Measurements from ENCODE around the gene LAMB4.

LAMB4 gene

DNA sequence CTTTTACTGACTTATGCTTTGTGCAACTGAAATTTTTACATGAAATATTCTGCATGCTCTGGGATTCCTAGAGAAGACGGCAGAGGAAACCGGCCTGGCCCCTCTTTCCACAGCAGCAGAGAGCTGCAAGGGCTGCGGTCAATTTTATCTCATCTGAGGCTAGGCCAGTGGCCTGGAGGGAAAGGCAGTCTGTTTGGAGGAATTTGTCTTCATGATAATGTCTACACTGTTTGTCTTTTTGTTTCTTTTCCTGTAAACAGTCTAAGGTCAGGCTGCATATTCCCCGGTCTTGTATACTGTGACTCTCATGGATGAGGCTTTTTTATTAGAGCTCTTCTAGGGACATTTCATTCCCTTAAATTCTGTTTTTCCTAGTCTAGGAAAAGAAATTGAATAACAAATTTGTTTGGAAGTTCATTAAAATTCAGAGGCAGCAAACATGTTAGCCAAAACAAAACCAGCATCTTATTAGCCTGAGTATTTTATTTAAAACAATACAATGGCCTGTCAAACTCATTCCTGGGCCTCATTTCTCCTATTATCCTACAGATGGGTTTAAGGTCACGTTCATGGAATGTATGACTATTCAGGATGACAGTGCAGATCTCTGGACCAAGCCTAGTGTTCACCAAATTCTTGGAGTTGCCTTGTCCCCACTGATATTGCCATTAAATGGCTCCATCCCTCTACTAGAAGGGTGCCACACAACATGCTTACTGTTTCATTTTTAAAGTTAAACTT lies 26.4 kb downstream of the LAMB4 start:
- DNase-seq, result no peak

DNA sequence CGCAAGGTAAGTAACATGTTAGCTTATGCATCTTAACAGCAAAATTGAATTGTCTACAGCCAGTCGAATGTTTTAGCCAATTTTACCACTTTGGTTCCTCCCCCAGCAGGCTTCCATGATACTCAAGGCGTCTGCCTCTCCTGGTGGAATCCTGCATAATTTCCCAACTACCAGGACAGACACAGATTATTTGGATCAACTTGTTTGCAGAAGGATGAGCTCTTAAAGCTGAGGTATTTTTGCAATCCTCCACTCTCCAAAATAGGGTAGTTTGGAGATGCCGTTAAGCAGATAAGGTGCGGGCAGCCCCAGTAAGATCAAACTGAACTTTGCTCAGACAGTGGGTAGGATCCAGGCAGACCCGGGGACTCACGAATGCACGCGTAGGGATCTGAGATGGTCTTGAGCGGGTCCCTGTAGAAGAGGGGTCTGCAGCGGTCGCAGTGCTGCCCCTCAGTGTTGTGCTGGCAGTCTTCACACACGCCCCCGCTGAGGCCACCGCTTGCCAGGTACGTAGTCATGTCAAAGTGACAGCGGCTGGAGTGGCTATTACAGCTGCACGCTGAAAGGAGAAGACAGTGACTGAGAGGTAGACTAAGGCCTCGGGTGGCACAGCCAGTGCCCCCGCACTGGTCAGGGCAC lies 27.4 kb downstream of the LAMB4 start:
- DNase-seq, result no peak

DNA sequence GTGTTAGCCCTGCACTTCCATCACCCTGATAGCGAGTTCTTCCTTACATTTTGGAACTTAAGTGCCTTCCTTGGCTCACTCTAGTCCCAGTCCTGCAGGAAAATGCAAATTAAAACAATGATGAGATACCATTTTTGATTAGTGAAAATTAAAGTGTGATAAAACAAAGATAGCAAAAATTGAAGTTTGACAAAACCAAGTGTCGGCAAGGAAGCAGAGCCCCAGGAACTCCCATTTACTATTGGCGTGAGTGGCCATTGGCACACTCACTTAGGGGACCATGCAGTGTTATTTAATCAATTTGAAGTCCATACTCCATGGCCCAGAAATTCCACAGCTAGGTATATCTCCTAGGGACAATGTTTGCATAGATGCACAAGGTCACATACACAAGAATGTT lies 28.4 kb downstream of the LAMB4 start:
- no peak for DNase-seq

DNA sequence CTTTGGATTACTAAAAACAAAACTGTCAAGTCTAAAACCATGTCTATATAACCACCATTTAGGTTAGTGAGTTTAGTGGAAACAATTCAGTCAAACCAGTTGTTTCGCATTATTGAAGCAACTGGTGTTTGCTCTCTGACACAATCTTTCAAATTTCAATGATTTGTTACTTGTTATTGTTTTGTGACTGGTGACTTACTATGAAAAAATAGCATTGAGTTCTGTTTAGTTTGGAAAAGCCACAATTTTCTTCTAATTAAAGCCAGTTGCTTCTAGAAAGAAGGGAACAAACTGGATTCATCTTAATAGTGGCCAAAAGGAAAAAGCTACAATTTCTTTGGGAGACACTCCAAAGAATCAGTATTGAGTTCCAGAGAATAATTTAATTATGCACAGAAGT lies 30.4 kb downstream of the LAMB4 start:
- DNase-seq, result no peak

DNA sequence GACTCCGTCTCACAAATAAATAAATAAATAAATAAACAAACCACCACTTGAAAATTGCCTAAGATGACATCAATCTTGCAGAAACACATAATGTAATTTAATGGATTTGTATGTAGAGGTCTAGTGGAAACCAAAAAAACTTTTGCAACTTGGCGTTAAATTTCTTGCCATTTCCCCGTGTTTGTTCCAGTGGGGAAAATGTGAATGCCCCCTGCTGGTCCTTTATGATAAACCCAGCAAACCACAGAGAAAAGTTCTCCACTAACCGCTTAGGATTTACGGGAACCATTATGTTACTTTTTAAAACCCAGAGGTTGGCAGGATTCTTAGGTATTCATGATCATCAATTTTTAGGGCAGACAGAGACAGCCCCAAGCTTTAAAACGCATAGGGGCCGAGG lies 32.5 kb downstream of the LAMB4 start:
- no peak for DNase-seq

DNA sequence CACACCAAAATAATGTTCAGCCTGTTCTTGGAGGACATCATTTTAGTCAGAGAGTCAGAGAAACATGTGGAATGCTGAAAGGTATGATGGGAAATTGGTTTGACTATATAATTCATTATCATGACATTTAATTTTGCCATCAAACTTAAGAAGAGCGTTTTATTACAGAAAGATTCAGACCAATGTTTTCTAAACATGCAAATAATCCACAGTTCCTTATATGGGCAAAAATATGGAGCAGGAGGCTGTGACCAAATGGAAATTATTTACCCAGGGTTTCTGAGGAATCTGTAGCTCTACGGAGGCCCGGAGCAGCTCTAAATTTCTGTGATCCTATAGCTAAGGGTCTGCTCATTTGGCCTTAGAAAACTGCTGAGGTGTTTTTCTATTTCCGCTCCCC lies 33.2 kb downstream of the LAMB4 start:
- no peak for DNase-seq

DNA sequence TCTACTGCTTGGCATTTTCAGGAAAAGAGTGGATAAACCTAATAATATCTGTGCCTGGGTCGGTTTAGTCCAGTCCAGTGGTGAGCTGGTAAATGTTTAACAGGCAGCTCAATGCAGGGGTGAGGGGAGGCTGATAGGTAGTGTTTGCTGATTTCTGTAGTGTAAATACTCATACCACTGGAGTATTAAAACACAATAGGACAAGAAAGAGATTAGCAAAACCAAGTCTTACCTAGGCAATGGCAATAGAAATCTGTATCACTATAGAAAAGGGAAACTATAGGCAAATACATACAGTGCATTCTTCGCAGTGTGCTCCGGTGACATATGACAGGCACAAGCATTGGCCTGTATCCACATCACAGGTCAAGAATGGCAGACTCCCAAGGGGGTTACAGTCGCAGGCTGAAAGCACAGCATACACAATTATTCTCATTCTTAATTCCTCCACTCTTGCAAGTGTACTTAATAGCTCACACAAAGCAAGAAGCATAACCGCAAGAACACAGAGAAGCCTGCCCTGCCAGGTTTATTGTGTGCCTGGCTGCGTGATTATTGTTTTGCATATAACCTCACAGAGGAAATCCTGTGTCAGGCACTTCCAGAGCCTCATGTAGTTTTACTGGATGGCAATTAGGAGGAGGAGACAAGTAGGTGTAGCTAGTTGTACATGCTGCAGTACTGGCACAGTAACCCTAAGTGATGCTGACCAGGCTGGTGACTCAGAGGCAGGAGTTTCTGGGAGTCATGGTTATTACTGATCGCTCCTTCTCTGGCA lies 35.0 kb downstream of the LAMB4 start:
- DNase-seq, result no peak

DNA sequence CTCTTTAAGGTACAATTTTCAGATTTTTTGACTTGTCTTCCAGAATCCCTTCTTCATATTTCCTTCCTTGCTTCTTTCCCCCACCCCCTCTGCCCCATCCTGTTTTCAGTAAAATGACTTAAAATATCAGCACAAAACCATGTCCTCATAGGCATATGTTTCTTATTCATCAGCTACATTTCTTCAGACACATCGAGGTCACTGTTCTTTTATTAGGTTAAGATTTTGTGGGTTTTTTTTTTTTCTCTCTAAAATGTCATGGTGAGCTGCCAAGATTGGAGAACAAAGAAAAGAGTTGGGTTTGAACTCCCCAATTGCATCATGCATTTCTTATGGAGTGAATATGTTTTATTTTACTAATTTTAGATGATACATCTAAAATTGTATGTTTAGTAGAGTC lies 35.8 kb downstream of the LAMB4 start:
- DNase-seq, result no peak

DNA sequence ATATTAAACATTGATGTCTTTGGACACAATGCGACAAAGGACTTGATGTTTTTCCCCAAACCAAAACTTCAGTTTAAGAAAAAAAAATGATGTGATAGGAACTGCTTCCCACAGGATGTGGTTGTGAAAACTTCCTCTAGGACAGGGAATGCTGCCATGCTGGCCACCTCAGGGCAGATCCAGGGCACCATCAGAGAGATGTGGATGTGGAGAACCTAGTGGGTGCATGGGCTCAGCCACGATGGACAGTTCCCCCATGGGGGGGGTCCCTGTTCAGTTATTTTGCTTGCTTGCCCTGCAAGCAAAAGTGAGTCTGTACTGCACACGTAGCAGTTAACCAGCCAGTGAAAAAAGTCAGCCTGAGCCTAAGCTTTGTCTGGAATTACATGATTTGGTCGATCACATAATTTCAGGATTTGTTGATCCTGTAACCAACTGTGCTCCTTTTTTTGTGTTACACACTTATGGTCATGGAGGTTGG lies 36.3 kb downstream of the LAMB4 start:
- no peak for DNase-seq

DNA sequence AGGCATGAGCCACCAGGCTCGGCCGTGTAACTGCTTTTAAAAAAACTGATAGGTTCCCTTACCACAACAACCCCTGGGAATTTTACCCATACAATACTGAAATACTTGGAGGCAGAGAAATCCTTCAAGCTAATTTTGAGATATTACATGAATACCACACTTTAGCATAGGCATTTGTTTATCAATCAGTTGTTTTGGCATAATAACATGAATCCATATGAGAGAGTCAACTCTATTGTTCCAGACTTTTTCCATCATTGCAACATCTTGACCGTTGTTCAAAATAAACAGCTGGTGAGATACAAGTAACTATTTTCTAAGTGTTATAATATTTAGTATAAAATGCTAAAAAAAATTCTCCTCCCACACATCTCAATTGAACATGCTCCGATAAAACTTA lies 36.8 kb downstream of the LAMB4 start:
- DNase-seq, result no peak

DNA sequence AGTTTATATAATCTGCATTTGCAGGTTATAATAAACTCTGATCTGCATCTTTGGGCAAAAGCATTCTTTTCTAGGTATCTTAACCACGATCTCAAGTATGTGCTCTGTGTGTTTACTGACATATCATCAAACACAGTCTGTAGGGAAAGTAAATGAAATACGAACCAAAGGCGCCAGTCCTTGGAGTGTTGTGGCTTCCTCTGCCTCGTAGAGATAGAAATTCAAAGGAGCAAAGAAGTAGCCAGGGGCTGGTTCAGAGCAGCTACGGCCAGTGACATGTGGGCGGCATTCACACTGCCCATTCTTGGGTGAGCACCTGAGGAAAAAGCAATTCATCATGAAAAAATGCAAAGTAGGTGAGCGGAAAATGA lies 38.7 kb downstream of the LAMB4 start:
- no peak for DNase-seq

DNA sequence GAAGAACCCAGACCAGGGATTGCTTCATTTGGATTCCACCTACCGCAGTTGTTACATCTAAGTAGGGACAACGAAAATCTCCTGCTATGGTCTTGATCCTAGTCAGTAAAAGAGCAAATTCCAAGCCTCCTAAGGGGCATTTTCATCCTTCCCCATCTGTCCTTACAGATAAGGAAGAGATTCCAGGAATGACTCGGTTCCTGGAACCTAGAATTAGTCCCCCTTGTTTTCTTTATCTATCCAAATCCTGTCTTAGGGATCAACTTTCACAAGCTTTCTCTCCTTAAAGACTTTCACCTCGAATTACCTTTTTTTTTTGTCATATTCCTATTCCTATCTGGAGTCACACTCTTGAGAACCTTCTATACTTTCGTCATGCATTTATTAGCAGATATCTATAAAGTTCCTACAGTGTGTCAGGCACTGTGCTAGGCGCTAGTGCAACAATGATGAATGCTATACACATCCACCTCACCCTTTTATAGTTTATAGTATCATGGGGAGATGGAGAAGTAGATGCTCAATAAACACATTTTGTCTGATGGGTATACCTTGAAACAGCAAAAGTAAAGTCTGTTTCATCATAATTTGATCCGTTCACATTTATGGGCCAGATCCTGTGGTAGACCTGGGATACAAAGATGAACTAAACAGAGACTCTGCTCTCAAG lies 39.2 kb downstream of the LAMB4 start:
- DNase-seq, result no peak

DNA sequence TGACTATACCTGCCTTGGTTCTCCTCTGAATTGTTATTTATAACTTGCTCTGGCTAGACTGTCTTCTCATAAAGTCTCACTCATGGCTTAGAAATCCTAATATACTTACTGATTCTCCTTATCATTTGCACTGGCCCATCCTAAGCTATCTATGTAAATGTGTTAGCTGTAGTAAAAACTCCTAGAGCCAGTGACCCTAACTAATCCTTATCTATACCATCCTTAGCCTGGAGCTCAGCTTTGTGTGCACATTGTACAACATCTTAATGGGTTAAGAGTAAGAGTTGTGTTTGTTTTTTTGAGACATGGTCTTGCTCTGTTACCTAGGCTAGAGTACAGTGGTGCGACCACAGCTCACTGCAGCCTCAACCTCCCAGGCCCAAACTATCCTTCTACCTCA lies 40.8 kb downstream of the LAMB4 start:
- DNase-seq, result no peak

DNA sequence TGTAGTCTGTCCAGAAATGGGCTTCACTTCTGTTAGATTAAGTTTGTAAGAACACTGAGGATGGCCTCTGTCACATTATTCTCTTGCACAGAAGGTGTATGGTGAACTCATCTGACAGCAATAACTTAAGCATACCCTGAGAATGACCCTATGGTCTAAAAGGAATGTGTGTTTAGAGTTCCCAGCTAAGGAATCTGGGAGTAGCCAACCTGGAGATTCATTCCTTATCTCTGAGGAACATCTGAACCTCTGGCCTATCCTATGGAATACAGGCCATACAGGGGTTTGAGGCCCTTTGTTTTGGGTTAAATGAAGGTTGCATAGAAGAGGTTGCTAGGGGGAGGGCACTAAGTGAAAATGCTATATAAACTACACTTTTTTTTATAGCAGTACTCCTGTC lies 41.4 kb downstream of the LAMB4 start:
- no peak for DNase-seq

DNA sequence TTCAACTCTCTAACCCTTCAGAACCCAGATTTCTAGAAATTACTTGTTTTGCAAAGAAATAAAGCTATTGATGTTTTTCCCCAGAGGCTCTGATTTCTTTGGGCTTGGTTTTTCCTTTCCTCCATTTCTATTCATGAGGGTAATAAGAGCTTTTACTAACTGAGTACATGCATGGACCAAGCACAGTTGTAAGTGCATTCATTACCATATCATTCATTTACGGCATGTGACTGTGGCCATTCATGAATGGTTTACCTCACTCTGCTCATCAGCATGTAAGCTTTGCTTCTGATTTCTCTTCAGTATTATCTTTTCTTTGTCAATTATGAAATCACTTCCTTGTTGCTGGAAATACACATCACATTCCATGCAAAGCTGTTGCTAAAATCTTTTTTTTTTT lies 42.4 kb downstream of the LAMB4 start:
- DNase-seq, result no peak

DNA sequence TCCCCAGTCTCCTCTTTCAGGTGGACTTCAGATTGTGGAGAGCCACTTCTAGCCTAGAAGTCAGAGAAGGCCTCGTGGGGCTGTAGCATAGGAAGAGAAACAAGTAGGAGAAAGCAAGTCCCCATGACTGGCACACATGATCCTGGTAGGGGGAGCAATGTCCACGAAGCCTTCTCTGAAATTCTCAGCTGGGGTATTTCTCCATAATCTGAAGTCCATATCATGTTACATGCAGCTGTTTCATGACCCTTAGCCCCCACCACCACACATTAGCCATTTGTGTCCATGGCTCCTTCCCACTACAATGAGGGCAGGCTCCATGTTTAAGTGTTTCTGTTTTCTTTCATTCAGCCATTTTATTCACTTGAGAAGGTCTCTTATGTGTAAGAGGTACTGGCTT lies 43.2 kb downstream of the LAMB4 start:
- no peak for DNase-seq

DNA sequence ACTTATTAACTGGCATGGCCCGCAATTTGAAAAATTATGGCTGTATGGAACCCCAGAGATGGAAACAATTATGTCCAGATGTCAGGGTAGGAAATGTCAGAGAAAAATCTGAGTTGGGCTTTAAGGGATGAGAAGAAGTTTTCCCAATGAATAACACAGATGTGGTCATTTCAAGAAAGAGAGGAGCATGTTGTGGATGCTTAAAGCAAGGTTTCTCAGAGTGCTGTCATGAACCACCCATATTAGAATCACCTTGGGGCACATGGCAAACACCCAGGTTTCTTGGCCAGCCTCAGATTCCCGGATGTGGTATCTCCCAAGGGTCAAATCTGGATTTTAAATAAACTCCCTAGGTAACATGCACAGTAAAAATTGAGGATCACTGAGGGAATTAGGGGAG lies 43.6 kb downstream of the LAMB4 start:
- DNase-seq, result no peak

DNA sequence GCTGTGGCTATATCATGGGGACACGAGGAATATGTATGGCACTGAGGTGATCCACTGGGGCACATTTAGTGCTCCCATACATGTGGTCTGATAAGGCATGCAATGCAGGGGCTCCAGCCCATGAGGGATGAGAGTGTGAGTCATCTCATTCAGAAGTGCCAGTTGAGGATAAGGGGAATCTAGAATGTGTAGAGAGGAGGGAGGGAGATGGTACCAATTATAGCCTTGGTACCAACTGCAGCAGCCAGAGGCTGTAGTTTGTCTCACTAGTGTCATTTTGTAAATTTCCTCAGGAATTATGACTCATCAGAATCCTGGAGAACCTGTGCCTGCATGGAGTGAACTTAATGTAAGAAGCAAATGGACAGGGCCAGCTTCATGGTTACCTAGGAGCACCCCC lies 46.2 kb downstream of the LAMB4 start:
- DNase-seq, result no peak

DNA sequence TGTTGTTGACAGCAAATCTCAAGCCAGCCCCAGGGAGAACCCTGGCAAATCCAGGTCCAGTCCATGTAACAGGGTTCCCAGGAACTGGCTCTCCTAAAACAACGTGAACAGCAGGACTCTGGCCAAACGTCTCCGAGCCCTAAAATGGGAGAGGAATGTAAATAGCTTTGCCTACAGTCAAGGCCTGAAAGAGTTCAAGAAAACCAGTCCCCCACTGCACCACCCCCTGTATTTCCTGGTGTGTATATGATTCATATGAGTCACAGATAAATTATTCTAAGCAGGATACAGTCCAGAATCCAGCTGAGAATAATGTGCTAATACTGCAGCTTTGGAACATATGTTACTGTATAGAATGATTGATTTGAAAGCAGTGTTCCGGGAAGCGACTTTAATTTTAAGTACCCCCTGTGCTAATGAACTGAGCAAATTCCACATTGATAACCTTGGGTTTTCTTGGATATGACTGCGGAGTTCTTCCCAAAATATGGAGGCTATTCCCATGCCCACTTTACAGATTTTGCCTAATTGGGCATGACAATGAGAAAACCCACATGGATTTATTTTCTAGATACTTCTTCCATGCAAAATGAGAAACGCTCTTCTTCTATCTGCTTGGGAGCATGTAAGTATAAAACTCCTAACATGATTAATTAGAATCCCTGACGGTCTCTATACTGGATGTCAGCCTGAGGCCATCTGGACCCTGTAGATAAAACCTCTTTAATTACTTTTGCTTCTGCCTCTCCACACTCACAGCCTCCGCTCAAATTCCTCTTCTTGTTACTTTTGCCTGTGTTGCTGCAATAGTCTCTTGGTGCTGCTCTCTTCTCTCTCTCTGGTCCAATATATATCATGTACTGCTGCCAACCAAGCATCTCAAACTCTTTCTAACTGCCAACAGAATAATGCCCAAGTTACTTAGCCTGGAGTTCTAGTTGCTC lies 50.2 kb downstream of the LAMB4 start:
- no peak for DNase-seq

DNA sequence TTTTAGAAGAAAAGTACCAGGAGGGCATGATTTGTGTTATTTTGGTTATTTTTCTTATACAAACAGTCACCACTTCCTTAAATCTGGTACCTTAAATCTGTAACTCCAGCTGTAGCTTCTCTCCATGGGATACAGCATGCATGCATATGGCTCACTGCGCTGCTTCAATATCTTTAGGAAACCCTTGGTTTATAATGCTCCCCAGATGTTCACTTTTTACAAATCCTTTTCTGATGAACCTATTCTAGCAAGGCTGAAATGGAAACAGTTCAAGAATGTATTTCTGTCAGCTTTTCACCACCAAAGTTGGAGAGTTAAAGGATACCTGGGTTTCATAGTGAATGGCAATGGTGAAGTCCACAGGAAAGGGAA lies 50.9 kb downstream of the LAMB4 start:
- no peak for DNase-seq

DNA sequence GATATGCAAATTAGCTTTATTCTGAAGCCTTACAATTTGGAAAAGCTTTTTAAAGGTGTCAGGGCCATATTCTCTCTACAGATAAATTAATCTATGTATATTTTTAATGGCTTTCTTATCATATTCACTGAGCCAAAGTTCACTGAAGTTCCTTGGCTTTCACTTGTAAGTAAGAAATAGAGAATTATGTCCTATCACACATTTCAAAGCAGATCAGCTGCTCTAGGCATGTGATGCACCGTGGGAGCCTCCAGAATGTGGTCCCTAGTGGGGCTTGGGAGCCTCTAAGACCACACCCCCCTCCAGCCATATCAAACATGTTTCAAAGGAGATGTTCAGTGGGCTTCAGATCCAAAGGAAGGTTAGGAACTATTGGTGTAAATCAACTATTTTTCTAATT lies 51.5 kb downstream of the LAMB4 start:
- no peak for DNase-seq

DNA sequence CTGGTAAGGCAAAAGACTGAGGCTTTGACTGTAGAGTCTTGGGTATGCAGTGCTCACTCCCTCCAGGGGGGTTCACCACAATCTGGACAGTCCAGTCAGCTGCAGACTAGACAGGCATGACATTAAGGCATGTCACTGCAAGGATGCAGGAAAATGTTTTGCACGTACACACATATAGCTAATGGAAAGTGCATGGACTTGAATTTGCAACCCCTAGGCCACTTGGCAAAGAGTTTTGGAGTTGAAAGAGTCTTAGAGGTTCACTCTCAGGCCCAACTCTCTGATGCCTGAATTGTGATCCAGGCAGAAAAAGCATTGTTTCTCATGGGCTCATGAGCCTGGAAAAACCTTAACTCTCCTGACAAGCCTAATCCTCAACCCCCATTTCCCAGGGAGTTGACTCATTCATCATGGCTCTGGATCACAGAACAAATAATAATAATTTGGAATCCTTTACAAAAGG lies 51.9 kb downstream of the LAMB4 start:
- no peak for DNase-seq

Measured in NK-92 treated with Interleukin-12 subunit alpha and Interleukin-12 subunit beta, amount 100 ng/mL, for 24 hours (cell line).